GM21360 (cell line): ENCODE measurements around the gene IQSEC1.
"Not testable (repeated sequence)": the region's sequence is repeated elsewhere in the genome, so short reads cannot be mapped to it uniquely, and the experiment has no call there.

Source experiments
- ATAC-seq: cut with Tn5 transposase; IDR thresholded peaks from one replicate; pipeline ENCODE4 v1.9.1; 2021; ENCODE audit warnings: mild to moderate bottlenecking, moderate library complexity; ENCODE audit not compliant: unreplicated experiment

The IQSEC1 gene

GRCh38 chr3:12856626-12857025 is 216.6 kb downstream of the IQSEC1 start:
- no peak for ATAC-seq

- no peak for ATAC-seq
These were observed 218.7 kb downstream of the IQSEC1 start for GRCh38 chr3:12854565-12854964.

GRCh38 chr3:12853847-12854246 is 219.4 kb downstream of the IQSEC1 start:
- not testable (repeated sequence) for ATAC-seq

- ATAC-seq: no peak
These were observed 221.0 kb downstream of the IQSEC1 start for GRCh38 chr3:12852201-12852600.
